HT-29 (cell line): ENCODE results near the gene ARHGEF39. TPM values are rescaled to one million over a fixed set of nuclear protein-coding genes. Genes with fewer than 3 reads are reported as not detected.
A peak's percentile ranks its signal among the peaks of the same experiment; 100 is the strongest.

Experiments used
- DNase-seq: peaks from one replicate; pipeline ENCODE4 v3.0.0-alpha.2; 2015; ENCODE audit warnings: low spot score
- total RNA-seq: library from RNA; depleted of rRNA; stranded (reverse); fragments of >200 nt; shearing (Covaris generic); gene quantifications from 2 replicates; pipeline ENCODE4 v1.2.3, GENCODE V29; 2014; rRNA removed

The ARHGEF39 gene
- 16.2 and 23.4 TPM in 2 replicates for total RNA-seq

DNA sequence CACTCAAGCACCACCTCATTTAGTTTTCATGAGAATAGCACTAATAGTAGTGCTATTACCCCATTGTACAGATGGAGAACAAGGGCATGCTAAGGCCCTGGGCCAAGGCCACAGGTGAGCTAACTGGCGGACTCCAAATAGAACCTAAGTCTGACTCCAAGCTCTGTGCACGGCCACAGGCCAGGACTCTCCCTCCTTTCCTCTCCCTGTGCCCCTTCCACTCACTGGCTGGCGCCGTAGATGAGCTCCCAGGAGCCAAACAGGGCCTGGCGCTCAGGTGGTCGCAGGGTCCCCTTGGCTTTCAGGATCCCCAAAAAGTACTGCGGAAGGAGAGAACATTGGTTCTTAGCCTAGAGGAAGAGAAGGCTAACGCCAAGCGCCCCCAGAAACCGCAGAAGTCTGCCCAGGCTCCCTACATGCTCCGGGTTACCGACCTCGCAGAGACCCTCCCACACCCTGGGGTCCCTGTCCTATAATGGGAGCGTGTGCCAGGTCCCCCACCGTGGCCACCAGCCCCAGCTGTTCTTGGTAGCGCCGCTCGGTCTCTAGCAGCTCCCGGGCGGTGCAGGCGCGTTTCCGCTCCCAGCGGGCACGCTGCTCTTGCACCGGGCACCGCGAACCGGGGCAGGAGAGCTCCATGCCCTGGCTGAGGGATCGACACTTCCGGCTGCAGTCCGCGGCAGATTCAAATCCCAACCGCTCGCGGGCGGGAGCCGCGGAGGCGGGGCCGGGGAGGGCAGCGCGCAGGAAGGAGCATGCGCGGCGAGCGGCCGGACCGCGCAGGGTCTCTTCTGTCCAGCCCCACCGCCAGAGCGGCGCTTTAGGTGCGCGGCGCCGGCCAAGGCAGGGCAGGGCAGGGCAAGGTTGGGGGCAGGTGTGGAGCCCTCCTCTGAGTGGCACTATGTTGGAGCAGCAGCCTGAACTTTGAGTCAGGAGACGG lies at the start of gene ARHGEF39:
Gene ARHGEF39, minus strand, starts transcription at position 665 of the 940 bp plus-strand sequence. Its CDS starts 26 bp downstream, at position 639.
- peak; percentile 86 for DNase-seq

DNA sequence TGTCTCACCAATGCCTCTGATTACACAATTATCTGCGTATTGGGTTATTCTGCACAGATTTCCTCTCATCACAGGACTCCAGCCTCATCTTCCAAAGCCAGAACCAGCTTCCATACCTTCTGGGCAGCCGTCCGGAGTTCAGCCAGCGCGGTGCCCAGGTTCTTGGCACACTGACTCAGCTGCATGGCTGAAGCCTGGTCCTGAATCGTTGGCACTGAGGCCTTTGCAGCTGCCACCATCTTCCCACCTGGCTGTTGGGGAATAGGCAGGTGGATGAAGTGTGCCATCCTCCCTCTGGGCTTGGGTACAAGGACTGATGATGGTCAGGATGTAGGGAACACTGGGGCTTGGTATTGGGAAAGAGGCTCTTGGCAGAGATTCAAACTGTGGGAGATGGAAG lies 49.1 kb upstream of the ARHGEF39 start:
- DNase-seq = no peak

- DNase-seq = no peak
These were observed 48.6 kb upstream of the ARHGEF39 start for GRCh38 chr9:35713578-35713977.

- no peak for DNase-seq
These were observed 47.9 kb upstream of the ARHGEF39 start for GRCh38 chr9:35712762-35713400.

- no peak for DNase-seq
These were observed 46.8 kb upstream of the ARHGEF39 start for GRCh38 chr9:35711501-35712428.

- no peak for DNase-seq
These were observed 46.0 kb upstream of the ARHGEF39 start for GRCh38 chr9:35710818-35711500.

DNA sequence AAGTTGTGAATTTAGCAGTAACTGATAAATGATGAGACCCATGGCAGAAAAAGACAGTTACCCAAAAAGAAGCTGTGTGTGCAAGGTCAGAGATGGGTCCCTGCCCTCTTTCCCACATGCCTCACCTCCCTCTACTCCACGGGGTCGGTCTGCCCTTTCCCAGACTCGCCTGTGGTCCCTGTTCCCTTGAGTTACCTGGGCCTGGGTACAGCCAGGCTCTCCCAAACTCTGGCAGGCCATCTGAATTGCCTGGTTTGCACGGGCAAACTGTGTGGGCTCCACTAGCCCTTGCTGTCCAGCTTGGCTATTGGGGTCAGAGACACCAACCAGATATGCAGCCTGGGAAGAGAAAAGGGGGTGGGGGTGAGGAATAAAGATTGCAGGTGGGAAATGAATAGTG lies 43.2 kb upstream of the ARHGEF39 start:
- DNase-seq = no peak

DNA sequence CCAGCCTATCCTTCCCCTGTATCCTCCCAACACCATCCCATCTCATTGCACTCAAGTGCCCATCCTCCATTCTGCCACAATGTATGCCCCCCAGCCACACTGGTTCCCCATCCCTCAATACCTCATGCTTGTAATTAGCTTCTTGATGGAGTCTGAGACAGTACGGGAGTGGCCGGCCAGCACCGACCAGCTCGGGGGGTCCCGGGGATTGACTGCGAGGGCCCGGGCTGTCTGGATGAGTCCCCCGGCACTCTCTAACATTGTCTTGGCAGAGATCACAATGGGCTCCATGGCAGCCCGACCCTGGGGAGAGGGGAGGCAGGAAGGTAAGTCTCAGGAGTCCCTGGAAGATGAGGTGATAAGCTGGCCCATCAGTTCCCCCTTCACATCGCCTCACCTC lies 42.0 kb upstream of the ARHGEF39 start:
- DNase-seq = no peak

DNA sequence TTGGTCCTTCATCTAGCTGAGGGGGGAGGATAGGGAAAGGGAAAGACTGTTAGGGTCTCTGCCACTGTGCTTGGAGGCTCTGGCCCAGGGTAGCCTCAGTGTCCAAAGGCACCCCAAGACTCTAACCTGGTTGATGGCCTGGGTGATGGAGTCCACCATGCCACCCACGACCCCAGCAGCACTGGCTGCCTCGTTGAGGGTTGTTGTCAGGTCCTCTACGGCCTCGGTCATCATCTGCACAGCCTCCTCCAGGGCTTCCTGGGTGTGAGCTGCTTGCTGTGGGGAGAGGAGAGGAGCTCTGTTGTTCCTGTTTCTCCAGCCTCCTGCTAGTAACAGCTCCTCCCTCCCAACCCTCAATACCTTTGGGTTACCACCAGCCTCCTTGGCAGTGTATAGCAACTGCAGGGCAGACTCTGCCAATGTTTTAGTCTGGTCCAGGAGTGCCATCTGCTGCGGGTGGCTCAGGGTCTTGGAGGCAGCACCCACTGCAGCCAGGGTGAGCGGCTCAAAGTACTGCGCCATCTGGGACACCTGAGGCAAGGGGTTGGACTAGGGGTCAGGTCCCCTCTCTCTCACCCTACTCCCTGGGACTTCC lies 40.9 kb upstream of the ARHGEF39 start:
- DNase-seq = no peak

DNA sequence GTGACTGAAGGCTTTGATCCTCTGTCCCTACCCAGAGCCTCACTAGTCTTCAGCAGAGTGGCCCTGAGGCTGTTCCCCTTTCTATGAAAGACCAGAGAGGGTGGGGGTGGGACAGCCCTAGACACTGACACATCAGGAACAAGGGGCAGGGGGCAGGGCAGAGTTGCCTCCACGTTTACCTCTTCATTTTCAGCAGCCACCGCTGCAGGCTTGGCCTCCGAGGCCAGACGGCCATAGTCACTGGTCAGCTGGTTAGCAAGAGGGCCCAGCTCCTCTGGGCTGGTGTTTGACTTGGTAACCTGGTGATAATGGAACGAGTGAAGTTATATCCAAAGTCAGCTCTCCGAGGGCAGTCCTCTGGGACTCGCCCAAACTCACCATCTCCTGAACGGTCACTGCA lies 40.4 kb upstream of the ARHGEF39 start:
- no peak for DNase-seq

DNA sequence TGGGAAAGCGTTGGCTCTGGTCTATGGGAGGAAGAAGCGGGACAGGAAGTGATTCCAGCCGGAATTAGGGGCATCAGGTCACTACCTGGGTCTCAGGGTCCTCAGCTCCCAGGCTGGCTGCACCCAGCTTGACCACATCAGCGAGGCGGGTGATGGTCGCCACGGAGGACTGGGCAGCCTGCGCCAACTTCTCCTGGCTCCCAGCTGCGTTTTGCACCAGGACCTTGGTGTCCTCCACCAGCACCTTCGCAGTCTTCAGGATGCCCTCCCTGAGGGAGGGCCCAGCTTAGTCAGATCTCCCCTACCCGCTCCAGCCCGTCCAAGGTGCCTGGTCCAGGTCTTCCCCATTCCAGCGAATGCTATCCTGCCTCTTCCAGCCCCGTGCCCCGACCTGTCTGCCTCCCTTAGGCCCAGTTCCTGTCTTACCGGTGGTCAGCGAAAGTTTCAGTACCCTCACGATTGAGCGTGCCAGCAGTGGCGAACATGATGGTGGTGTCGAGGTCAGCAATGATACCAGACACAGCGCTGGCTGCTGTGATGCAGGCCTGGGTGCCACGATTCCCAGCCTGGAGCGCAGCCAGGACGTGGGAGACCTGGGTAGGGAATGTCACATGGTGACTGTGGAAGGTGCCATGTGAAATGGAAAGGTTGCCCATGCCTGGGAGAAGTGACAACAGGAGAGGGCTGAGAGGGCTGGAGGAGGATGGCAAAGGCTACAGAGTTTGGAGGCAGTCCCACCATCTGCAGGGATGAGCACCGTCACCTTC lies 39.1 kb upstream of the ARHGEF39 start:
- DNase-seq = no peak

- no peak for DNase-seq
These were observed 37.7 kb upstream of the ARHGEF39 start for GRCh38 chr9:35702696-35703095.

DNA sequence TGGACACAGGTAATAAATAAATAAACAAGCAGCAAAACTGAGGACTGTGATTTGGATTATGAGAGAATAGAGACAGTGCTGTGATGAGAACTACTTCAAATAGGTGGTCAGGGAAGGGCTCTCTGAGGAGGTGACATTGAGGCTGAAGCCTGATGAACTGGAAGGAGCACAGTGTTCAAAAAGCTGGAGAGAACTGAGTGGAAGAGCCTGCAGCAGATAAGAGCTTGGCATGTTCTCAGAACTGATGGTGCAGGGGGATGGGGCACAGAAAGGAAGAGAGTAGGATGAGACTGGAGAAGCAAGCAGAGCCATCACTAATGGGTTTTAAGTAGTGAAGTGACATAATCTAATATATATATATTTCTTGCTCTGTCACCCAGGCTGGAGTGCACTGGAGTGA lies 35.9 kb upstream of the ARHGEF39 start:
- no peak for DNase-seq

GRCh38 chr9:35700031-35700430 lies 35.0 kb upstream of the ARHGEF39 start:
- DNase-seq = no peak

- no peak for DNase-seq
These were observed 33.2 kb upstream of the ARHGEF39 start for GRCh38 chr9:35698231-35698630.

DNA sequence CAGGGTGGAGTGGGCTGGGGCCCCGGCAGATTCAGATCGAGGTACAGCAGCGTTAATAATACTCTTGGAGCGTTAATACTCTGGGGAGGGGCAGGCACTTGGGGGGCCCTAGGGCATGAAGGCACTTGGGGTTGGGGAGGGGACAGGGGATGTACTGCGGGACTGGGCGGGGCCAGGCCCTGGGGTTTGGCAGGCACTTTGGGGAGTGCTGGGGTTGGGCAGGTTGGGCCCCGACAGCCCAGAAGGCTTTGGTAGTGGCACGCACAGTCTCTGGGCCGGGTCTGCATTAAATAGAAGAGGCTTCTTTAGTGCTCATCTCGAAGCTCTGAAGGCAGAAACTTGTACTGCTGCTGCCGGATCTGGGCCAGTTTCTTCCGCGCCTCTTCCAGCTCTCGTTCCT lies 32.5 kb upstream of the ARHGEF39 start:
- no peak for DNase-seq

DNA sequence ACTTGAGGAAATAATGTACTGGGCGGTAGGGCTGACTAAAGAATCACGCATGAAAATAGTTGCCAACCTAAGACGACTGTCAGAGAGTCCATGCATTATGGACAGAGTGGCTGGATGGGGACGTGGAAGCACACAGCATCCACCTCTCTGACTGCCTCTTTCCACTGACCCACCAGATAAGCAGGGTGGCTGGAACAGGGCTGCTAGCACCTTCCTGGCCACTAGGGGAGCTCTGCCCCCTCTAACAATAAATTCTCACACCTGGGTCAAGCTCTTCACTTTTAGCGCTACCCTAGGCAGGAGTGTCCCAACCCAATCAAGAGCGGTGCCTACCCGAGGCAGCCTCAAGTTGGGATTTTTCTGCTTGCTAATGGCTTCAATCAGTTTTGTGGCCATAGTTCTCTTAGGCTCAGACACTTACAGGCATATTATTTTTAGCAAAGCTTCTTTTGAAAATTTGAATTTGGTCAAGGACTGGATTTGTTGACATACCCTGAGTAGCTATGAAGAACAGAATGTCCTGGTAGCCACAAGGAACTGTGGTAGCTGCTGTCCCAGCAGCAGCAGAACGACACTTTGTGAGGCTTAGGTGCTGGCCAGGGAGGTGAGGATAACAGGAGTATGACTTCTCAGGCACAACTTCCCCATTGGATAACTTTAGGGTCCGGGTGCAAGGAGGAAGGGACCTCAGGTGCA lies 31.7 kb upstream of the ARHGEF39 start:
- peak; percentile 75 for DNase-seq

GRCh38 chr9:35695943-35696401 lies 31.0 kb upstream of the ARHGEF39 start:
- no peak for DNase-seq

DNA sequence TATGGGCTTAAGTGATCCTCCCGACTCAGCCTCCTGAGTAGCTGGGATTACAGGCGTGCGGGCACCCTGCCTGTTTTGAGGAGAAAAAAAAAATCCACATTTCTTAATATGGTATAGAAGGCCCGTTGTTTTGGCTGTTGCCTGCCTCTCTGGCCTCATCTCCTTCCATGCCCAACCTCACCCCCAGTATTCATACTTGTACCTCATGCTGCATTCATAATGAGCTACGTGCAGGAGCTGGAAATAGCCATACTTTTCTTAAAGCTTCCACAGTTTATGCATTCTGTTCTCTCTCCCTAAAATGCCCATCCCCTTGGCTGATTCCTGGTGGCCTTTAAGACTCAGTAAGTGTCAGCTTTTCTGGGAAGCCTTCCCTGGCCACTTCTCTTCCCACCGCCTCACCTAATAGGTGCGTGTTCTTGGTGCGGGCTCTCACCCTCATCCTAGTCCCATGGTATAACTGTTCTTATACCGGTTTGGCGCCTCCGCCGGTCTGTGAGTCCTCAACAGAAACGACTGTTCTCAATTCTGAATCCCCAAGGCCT lies 26.8 kb upstream of the ARHGEF39 start:
- DNase-seq = no peak
